Activated naive CD8-positive, alpha-beta T cell (primary cell): ENCODE data around the gene IL20RA.

ENCODE experiments used
- H3K27ac Mint-ChIP-seq: one replicate; pipeline ENCODE4 v1.8.0; 2021; ENCODE audit warnings: mixed read lengths
- H3K27me3 Mint-ChIP-seq: one replicate; pipeline ENCODE4 v1.8.0; 2021; ENCODE audit warnings: mixed read lengths
- H3K36me3 Mint-ChIP-seq: one replicate; pipeline ENCODE4 v1.8.0; 2021; ENCODE audit warnings: mixed read lengths
- H3K4me1 Mint-ChIP-seq: one replicate; pipeline ENCODE4 v1.8.0; 2021; ENCODE audit warnings: low read depth, mixed read lengths
- H3K4me3 Mint-ChIP-seq: one replicate; pipeline ENCODE4 v1.8.0; 2021; ENCODE audit warnings: mild to moderate bottlenecking, mixed read lengths
- H3K9me3 Mint-ChIP-seq: one replicate; pipeline ENCODE4 v1.8.0; 2021; ENCODE audit warnings: low read depth, mixed read lengths

Gene IL20RA

GRCh38 chr6:137067399-137067798 lies 22.6 kb upstream of the IL20RA start:
- Mint-ChIP-seq H3K4me1 (no peaks in the 10 kb centered on the region), H3K4me3 (no peak overlapping the region), H3K9me3 (peaks cover 7% of the 10 kb centered on the region), H3K27me3 (peaks cover 26% of the 10 kb centered on the region), H3K36me3 (no peaks in the 10 kb centered on the region), H3K27ac (no peak overlapping the region)

- Mint-ChIP-seq H3K9me3 (no peaks in the 10 kb centered on the region), H3K27me3 (peaks cover 4% of the 10 kb centered on the region), H3K4me3 (no peak overlapping the region), H3K27ac (no peak overlapping the region), H3K4me1 (no peaks in the 10 kb centered on the region), H3K36me3 (no peaks in the 10 kb centered on the region)
Observed at GRCh38 chr6:137058037-137058436, 13.3 kb upstream of the IL20RA start.

GRCh38 chr6:137056121-137056880 lies 11.5 kb upstream of the IL20RA start:
- Mint-ChIP-seq H3K4me1 (no peaks in the 10 kb centered on the region), H3K36me3 (no peaks in the 10 kb centered on the region), H3K27me3 (peaks cover 11% of the 10 kb centered on the region), H3K4me3 (no peak overlapping the region), H3K27ac (no peak overlapping the region), H3K9me3 (no peaks in the 10 kb centered on the region)

- Mint-ChIP-seq H3K27ac (no peak overlapping the region), H3K27me3 (peaks cover 30% of the 10 kb centered on the region), H3K36me3 (no peaks in the 10 kb centered on the region), H3K4me1 (no peaks in the 10 kb centered on the region), H3K9me3 (no peaks in the 10 kb centered on the region), H3K4me3 (no peak overlapping the region)
Observed at GRCh38 chr6:137051790-137052472, 7.2 kb upstream of the IL20RA start.

GRCh38 chr6:137049095-137049494 lies 4.3 kb upstream of the IL20RA start:
- Mint-ChIP-seq H3K36me3 (peaks cover 2% of the 10 kb centered on the region), H3K9me3 (no peaks in the 10 kb centered on the region), H3K4me1 (peaks cover 6% of the 10 kb centered on the region), H3K27ac (no peak overlapping the region), H3K4me3 (no peak overlapping the region), H3K27me3 (peaks cover 31% of the 10 kb centered on the region)

- peaks cover 2% of the 10 kb centered on the region for H3K36me3 Mint-ChIP-seq
- H3K9me3 Mint-ChIP-seq: no peaks in the 10 kb centered on the region
- peaks cover 8% of the 10 kb centered on the region for H3K4me1 Mint-ChIP-seq
- H3K4me3 Mint-ChIP-seq: no peak overlapping the region
- H3K27me3 Mint-ChIP-seq: peaks cover 40% of the 10 kb centered on the region
- H3K27ac Mint-ChIP-seq: no peak overlapping the region
Observed at GRCh38 chr6:137046871-137047412, 2.2 kb upstream of the IL20RA start.

- H3K36me3 Mint-ChIP-seq: peaks cover 2% of the 10 kb centered on the region
Observed at GRCh38 chr6:137045222-137045789, 541 bp upstream of the IL20RA start.

GRCh38 chr6:137043710-137044365 lies 927 bp downstream of the IL20RA start:
- peak overlapping the region; percentile 85 for H3K4me3 Mint-ChIP-seq
- peaks cover 59% of the 10 kb centered on the region for H3K27me3 Mint-ChIP-seq
- H3K4me1 Mint-ChIP-seq: peaks cover 8% of the 10 kb centered on the region
- H3K27ac Mint-ChIP-seq: no peak overlapping the region
- H3K36me3 Mint-ChIP-seq: peaks cover 2% of the 10 kb centered on the region
- no peaks in the 10 kb centered on the region for H3K9me3 Mint-ChIP-seq

More at GRCh38 chr6:137045222-137045789, 541 bp upstream of the IL20RA start:
- H3K4me3 Mint-ChIP-seq: peak overlapping the region; percentile 88
- no peaks in the 10 kb centered on the region for H3K9me3 Mint-ChIP-seq
- peaks cover 8% of the 10 kb centered on the region for H3K4me1 Mint-ChIP-seq
- no peak overlapping the region for H3K27ac Mint-ChIP-seq
- peaks cover 48% of the 10 kb centered on the region for H3K27me3 Mint-ChIP-seq

- Mint-ChIP-seq H3K4me1 (peaks cover 8% of the 10 kb centered on the region), H3K9me3 (no peaks in the 10 kb centered on the region), H3K27me3 (peaks cover 55% of the 10 kb centered on the region), H3K27ac (no peak overlapping the region), H3K36me3 (peaks cover 2% of the 10 kb centered on the region), H3K4me3 (no peak overlapping the region)
Observed at GRCh38 chr6:137040393-137040792, 4.4 kb downstream of the IL20RA start.

- Mint-ChIP-seq H3K27me3 (peaks cover 53% of the 10 kb centered on the region), H3K4me3 (no peak overlapping the region), H3K36me3 (no peaks in the 10 kb centered on the region)
Observed at GRCh38 chr6:137039010-137039409, 5.8 kb downstream of the IL20RA start.

GRCh38 chr6:137036566-137037300 lies 8.0 kb downstream of the IL20RA start:
- Mint-ChIP-seq H3K4me3 (no peak overlapping the region), H3K4me1 (peaks cover 12% of the 10 kb centered on the region), H3K36me3 (no peaks in the 10 kb centered on the region), H3K27me3 (peaks cover 50% of the 10 kb centered on the region), H3K27ac (no peak overlapping the region), H3K9me3 (no peaks in the 10 kb centered on the region)

More at GRCh38 chr6:137039010-137039409, 5.8 kb downstream of the IL20RA start:
- Mint-ChIP-seq H3K27ac (no peak overlapping the region), H3K9me3 (no peaks in the 10 kb centered on the region), H3K4me1 (peaks cover 4% of the 10 kb centered on the region)

GRCh38 chr6:137033828-137034227 lies 10.9 kb downstream of the IL20RA start:
- no peaks in the 10 kb centered on the region for H3K36me3 Mint-ChIP-seq
- no peaks in the 10 kb centered on the region for H3K9me3 Mint-ChIP-seq
- peak overlapping the region; percentile 22 for H3K27ac Mint-ChIP-seq
- peaks cover 35% of the 10 kb centered on the region for H3K27me3 Mint-ChIP-seq
- H3K4me1 Mint-ChIP-seq: peaks cover 12% of the 10 kb centered on the region
- no peak overlapping the region for H3K4me3 Mint-ChIP-seq

- Mint-ChIP-seq H3K36me3 (no peaks in the 10 kb centered on the region), H3K27me3 (peaks cover 34% of the 10 kb centered on the region), H3K27ac (no peak overlapping the region), H3K4me3 (no peak overlapping the region), H3K4me1 (peaks cover 12% of the 10 kb centered on the region), H3K9me3 (no peaks in the 10 kb centered on the region)
Observed at GRCh38 chr6:137031122-137031521, 13.6 kb downstream of the IL20RA start.

GRCh38 chr6:137028912-137029311 lies 15.9 kb downstream of the IL20RA start:
- H3K4me1 Mint-ChIP-seq: peaks cover 10% of the 10 kb centered on the region
- no peak overlapping the region for H3K27ac Mint-ChIP-seq
- no peaks in the 10 kb centered on the region for H3K36me3 Mint-ChIP-seq
- H3K4me3 Mint-ChIP-seq: no peak overlapping the region
- peaks cover 28% of the 10 kb centered on the region for H3K27me3 Mint-ChIP-seq
- H3K9me3 Mint-ChIP-seq: no peaks in the 10 kb centered on the region
